ENCODE data around the gene ADRA2B. TPM values are rescaled to one million over a fixed set of nuclear protein-coding genes. Genes with fewer than 3 reads are reported as not detected.

Gene ADRA2B
- total and polyA plus RNA-seq, 2 donors (not counting 3 experiments of a cell fraction or from before 2014, with no cell fraction given) = not detected

GRCh38 chr2:96147593-96148201 lies 31.3 kb upstream of the ADRA2B start:
- intact Hi-C loops (cut with micrococcal nuclease) = no loop called here

More at GRCh38 chr2:96147593-96148201, 31.3 kb upstream of the ADRA2B start:
- CTCF ChIA-PET = interaction anchor here (0.7 to 3.5 kb wide), 3 partner anchors 10 to 155 kb away, joined by 3 to 15 read pairs (median 10); partner anchors contain the start of gene ASTL
- Histone ChIP-seq H3K9me1 (replicated peaks; ENCODE audit: control insufficient read depth, extremely low read depth, insufficient read depth, low read length) (no peaks in the 10 kb centered on the region), H3K4me3 (replicated peaks in 1 of 3; ENCODE audit: insufficient read depth in 1 of 3, low read depth in 1 of 3, low read length in 3 of 3) (no peak overlapping the region), H3K4me1 (ENCODE audit: control insufficient read depth, extremely low read depth, insufficient read depth, low read length) (no peaks in the 10 kb centered on the region), H3K9ac (replicated peaks; ENCODE audit: extremely low read depth, insufficient read depth, low read length) (no peak overlapping the region), H3K4me2 (ENCODE audit: insufficient read depth, low read length) (no peak overlapping the region), H3K27me3 (ENCODE audit: control insufficient read depth in 2 of 2, insufficient read depth in 2 of 2, low read length in 2 of 2) (no peaks in the 10 kb centered on the region), H4K20me1 (replicated peaks; ENCODE audit: control insufficient read depth, extremely low read depth, insufficient read depth, low read length) (no peaks in the 10 kb centered on the region), H3K36me3 (ENCODE audit: control insufficient read depth in 2 of 2, extremely low read depth in 1 of 2, insufficient read depth in 2 of 2, low read length in 2 of 2) (no peaks in the 10 kb centered on the region), H2AFZ (ENCODE audit: low read depth, low read length) (no peak overlapping the region), H3K27ac (ENCODE audit: insufficient read depth, low read depth, low read length) (no peak overlapping the region), H3K79me2 (ENCODE audit: control insufficient read depth, insufficient read depth, low read length) (no peaks in the 10 kb centered on the region), H3K9me3 (replicated peaks; ENCODE audit: control insufficient read depth, insufficient read depth, low read length) (no peaks in the 10 kb centered on the region)
- dilution Hi-C loops (cut with MboI; ENCODE audit: extremely low pct_ligation_motif_present, low sequenced_read_pairs) = no loop called here
- POLR2A ChIA-PET = no interaction called here
- DNase-seq (ENCODE audit: low read depth, low spot score) (no peak), FAIRE-seq (no peak)
- TF ChIP-seq EZH2 (IDR thresholded peaks at IDR 0.05; ENCODE audit: borderline replicate concordance, low read depth, low read length, severe bottlenecking) (no peak), MAX (IDR thresholded peaks at IDR 0.05; ENCODE audit: insufficient read depth, insufficient read length) (no peak), CTCF (IDR thresholded peaks at IDR 0.05; ENCODE audit: extremely low read depth in 1 of 2, insufficient read depth in 1 of 2, low read depth in 1 of 2, low read length in 2 of 2) (no peak), FOS (IDR thresholded peaks at IDR 0.05; ENCODE audit: borderline replicate concordance, insufficient read depth, low read length) (no peak), MYC (IDR thresholded peaks at IDR 0.05; ENCODE audit: low read depth, low read length) (no peak), POLR2A (IDR thresholded peaks at IDR 0.05; ENCODE audit: low read depth, low read length) (no peak), POLR2AphosphoS5 (IDR thresholded peaks at IDR 0.05; ENCODE audit: insufficient read depth, low read depth, low read length) (no peak), GATA2 (IDR thresholded peaks at IDR 0.05; ENCODE audit: insufficient read depth, insufficient read length, low read depth, low read length) (no peak), JUN (IDR thresholded peaks at IDR 0.05; ENCODE audit: borderline replicate concordance, insufficient read depth, insufficient read length, low read depth) (no peak)
- BruUV-seq (replicated peaks) = no TSS peak

Data from endothelial cell of umbilical vein (primary cell).